ENCODE results near the gene EXOC4.
"Not testable (repeated sequence)": the region's sequence is repeated elsewhere in the genome, so short reads cannot be mapped to it uniquely, and the experiment has no call there.

Gene EXOC4

GRCh38 chr7:134065415-134065814, 812.5 kb downstream of the EXOC4 start:
- no peak for DNase-seq

- DNase-seq: no peak
These were observed 814.3 kb downstream of the EXOC4 start for GRCh38 chr7:134067164-134067563.

- no peak for DNase-seq
These were observed 815.8 kb downstream of the EXOC4 start for GRCh38 chr7:134068670-134069069.

GRCh38 chr7:134069187-134069586, 816.3 kb downstream of the EXOC4 start:
- no peak for DNase-seq

- DNase-seq: no peak
These were observed 817.8 kb downstream of the EXOC4 start for GRCh38 chr7:134070673-134071072.

- DNase-seq: no peak
These were observed 818.8 kb downstream of the EXOC4 start for GRCh38 chr7:134071355-134072331.

DNA sequence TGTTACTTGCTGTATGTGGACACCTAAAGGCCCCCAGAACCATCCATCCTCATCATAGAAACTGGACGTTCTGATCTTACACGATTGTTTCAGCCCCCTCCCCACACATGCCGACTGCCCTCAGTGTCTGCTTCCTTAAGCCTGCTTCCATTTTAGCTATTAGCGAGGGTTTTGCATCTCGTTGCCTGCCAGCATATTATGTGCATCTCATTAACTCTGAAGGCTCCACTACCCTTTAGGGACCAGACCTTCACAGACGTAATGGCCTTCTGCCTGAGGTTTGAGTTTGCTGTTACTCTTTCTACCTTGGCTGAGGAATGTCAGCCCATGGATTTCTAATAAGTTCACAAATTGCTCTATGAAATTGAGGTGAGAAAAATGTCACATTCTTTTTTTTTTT, 820.4 kb downstream of the EXOC4 start:
- DNase-seq: no peak

DNA sequence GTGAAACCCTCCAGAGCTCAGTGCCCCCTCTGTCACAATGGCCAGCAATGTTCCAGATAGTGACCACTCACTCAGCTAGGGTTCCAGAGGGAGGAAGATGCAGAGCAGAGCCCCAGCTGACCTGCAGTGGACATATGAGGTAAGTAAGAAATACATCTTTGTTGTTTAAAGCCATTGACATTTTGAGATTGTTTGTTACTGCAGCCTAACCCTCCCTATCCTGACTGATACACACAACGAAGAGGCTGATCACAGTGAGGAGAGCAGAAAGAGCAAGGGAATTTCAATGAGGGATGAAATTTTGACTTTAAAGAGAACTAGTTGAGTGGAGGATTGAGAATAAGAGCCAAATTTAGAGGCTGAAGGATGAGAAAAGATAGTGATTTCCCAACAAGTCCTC, 822.9 kb downstream of the EXOC4 start:
- DNase-seq: no peak

DNA sequence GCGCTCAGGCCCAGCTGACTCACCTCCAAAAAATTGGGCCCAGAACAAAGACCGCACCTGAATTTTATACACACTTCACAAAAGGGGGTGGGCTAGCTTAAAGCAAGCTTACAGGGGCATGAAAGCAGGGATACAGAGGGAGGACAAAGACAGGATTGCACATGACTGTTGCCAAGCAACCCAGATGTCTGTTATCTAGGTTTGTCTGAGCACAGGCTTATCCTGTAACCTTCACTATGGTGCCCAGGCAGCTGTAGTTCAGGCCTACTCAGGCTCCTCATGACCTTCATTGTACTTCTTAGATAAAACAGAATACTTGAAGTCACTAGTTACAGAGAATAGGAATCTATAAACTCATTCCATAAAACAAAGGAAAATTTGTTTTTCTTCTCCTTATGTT, 824.7 kb downstream of the EXOC4 start:
- DNase-seq: not testable (repeated sequence)

DNA sequence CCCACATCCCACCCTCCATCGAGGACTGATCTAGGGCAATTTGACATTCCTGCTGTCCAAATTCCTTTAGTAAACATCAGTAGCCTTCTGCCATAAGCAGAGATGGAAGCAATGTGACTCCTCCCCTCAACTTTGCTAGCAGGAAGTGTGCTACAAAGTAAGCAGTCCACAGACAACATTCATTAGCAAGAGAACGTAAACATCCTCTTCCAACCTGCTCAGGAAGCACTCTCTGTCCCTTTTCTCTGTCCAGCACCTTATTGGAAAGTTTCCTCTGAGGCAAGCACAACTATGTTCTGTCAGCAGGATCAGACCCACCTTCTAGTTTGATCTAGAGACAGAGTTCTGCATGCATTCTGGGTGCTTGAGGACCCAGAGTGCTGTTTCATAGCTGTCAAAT, 826.1 kb downstream of the EXOC4 start:
- DNase-seq: no peak

- no peak for DNase-seq
These were observed 828.8 kb downstream of the EXOC4 start for GRCh38 chr7:134081695-134082094.

GRCh38 chr7:134083766-134084487, 831.0 kb downstream of the EXOC4 start:
- no peak for DNase-seq

GRCh38 chr7:134084488-134085144, 831.7 kb downstream of the EXOC4 start:
- DNase-seq: no peak

- no peak for DNase-seq
These were observed 832.4 kb downstream of the EXOC4 start for GRCh38 chr7:134085311-134085710.

DNA sequence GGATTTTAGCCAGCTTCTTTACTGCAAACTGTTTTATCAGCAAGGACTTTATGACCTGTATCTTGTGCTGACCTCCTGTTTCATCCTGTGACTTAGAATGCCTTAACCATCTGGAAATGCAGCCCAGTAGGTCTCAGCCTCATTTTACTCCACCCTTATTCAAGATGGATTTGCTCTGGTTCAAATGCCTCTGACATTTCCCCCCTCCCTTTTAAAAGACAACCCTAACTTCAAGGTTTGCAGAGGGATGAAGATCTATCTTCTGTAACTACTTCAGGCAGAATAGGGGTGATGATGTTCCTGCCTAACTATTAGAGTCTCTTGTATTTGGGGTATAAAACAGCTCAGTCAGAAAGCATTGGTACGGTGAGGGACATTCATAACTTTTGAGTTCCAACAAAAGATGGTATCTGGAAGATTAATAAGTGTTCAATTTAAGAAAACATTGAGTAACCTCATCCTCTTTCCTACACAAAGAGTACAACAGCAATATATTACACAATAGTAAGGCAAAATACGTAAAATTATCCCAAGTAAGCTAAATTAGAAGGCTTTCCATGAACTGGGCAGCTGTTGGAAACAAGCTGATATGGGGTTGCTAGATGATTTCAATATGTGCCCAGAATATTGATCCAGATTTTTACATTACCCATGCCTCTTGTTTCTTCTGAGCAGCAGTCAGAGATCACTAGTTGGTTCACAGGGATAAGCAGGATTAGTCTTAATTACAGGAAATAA, 834.3 kb downstream of the EXOC4 start:
- DNase-seq: no peak

DNA sequence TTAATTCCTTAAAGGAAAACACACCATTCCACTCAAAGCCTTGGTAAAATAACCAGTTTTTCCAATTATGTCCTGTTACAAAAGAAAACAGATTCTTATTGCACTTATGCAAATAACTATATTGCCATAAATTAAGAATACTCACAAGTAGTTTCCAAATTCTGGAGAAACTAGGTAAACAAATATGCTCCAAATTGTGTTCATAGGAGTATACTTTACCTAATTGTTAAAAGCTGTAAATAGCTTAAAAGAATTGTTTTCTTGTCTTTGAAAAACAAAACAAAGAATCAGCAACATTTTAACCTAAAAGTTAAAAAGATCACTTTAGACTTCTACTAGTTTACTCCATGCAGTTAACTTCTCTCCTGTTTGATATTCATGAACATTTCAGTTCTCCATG, 835.3 kb downstream of the EXOC4 start:
- DNase-seq: no peak

GRCh38 chr7:134089446-134089845, 836.6 kb downstream of the EXOC4 start:
- DNase-seq: no peak

GRCh38 chr7:134098072-134098471, 845.2 kb downstream of the EXOC4 start:
- DNase-seq: no peak

- DNase-seq: no peak
These were observed 848.8 kb downstream of the EXOC4 start for GRCh38 chr7:134101716-134102115.

DNA sequence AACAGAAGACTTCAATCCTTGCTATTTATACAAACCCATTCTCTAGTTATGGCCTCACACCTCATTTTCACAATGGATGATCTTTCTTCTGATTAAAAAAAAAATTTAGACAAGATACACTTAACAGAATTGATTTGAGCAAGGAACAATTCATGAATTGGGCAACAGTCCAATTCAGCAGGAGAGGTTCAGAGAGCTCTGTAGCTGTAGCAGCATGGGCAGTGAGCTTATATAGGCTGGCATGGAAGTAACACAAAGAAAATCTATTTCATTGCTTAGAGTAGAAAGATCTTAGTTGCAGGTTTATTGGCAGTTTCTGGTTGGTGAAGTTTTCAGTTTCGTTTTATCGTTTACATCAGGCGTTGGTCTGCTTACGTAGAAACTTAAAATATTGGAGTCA, 851.3 kb downstream of the EXOC4 start:
- no peak for DNase-seq

DNA sequence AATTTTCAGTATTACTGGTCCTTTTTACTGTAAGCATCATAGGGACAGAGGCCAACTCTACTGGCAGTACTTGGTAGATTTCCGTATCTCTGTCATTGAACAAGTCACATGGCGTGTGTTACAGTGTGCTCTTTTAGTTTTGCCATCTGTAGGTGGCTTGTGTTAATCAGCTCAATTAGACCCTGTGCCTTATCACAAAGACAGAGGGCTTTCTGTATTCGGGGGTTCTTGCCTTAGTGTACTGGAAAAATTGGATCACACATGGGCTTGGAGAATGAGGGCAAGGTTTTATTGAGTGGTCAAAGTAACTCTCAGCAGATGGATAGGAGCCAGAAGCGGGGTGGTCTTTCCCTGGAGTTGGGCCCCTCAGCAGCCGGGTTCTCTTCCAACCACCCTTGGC, 853.0 kb downstream of the EXOC4 start:
- DNase-seq: no peak

DNA sequence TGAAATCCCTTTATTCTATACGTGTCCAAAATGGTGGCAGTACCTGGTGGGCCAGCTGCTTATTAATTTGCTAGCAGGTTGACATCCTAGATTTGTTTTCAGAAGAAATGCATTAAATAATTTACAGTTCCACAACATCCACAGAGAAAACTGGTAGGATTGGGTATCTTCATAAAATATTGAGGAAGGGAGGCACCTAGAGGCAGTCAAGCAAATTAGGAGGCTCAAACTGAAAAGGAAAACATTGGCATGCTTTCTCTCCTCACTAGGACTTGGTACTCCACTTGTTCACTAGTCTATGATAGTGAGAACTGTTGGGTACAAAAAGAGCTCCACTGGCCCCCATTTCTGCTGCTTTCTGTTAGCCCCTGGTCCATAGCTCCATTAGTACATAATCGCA, 855.9 kb downstream of the EXOC4 start:
- no peak for DNase-seq

DNA sequence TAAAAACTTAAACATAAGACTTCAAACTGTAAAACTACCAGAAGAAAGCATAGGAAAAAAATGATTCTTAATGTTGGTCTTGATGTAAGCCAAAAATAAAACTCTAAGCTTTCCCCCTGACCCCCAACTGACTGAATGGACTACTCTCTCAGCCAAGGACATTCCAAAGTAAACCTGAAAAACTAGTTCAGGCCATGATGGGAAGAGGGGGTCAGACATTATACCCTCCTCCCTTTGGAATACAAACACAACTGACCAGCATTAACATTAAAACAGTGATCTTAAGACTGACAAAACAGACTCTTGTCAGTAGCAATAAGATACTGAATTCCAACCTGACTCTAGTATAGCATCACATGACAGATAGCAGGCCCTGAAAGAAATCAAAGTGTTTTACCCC, 860.8 kb downstream of the EXOC4 start:
- no peak for DNase-seq
